NCI-H2196 treated with DMSO at 0.1 percent for 48 hours (cell line): ENCODE measurements around the gene MRPS17.

Source experiments
- DNase-seq: peaks from one replicate; lab custom pipeline; 2025; ENCODE audit not compliant: unreplicated experiment; lab: John Stamatoyannopoulos, UW

The MRPS17 gene

GRCh38 chr7:55970561-55970960 is 18.9 kb downstream of the MRPS17 start:
- DNase-seq, result no peak

- DNase-seq, result peak; percentile 72
Measured at GRCh38 chr7:55970978-55971377, 19.3 kb downstream of the MRPS17 start.

GRCh38 chr7:55973747-55974250 is 22.1 kb downstream of the MRPS17 start:
- DNase-seq, result no peak

- DNase-seq, result peak; percentile 77
Measured at GRCh38 chr7:55975988-55976633, 24.4 kb downstream of the MRPS17 start.

- DNase-seq, result peak; percentile 68
Measured at GRCh38 chr7:55977831-55978230, 26.2 kb downstream of the MRPS17 start.

GRCh38 chr7:55980266-55980665 is 28.6 kb downstream of the MRPS17 start:
- DNase-seq, result no peak

- no peak for DNase-seq
Measured at GRCh38 chr7:55983537-55983936, 31.9 kb downstream of the MRPS17 start.

GRCh38 chr7:55992346-55992745 is 40.7 kb downstream of the MRPS17 start:
- DNase-seq, result no peak

GRCh38 chr7:55996856-55997500 is 45.3 kb downstream of the MRPS17 start:
- DNase-seq, result no peak

GRCh38 chr7:56003749-56004148 is 52.1 kb downstream of the MRPS17 start:
- no peak for DNase-seq
